NCI-H1694 (cell line): ENCODE measurements around the gene MAPRE2.

ENCODE experiments used
- DNase-seq: peaks from one replicate; lab custom pipeline; 2025; lab: John Stamatoyannopoulos, UW

The MAPRE2 gene

DNA sequence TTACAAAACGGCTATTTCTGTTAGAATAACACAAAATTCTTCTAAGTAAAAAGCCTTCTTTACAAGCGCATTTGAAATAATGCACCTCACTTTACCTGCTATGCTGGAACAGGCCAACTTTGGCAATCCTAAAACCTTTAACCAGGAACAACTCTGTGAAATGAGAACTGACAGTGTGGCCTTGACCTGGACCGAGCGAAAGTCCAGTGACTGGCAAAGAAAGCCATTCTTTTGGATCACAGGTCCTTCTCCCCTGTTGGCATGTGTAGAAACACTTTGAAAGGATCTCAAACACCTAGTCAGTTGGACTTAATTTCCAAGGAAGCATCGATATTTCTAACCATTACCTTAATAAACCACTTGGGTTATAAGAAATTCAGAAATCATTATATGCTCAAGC, 21.2 kb downstream of the MAPRE2 start:
- no peak for DNase-seq

DNA sequence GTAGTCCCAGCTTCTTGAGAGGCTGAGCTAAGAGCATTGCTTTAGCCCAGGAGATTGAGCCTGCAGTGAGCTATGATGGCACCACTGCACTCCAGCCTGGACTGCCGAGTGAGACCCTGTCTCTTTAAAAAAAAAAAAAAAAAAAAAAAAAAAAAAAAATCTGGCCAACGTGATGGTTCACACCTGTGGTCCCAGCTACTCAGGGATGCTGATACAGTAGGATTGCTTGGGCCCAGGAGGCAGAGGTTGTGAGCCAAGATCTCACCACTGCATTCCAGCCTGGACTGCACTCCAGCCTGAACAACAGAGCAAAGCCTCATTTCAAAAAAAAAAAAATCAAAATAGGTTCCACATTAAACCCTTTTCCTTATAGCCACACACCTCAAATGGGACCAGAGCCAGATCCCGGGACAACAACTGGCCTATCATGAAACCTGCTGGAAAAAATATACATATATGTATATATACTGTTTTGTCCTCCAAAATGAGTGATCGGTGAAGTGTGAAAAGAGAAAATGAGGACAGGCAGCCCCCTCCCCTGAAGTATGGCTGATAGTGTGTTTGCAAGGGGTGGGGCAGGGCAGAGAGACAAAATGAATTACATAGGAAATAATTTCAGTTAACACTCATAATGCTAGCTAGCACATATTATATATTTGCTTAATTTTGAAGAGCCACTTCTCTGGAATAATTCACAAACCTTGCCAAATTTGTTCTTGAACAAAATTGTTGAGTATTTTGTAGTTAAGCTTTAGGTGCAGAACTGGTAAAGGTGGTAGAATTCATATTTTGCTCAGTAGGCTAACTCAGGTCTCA, 22.9 kb downstream of the MAPRE2 start:
- no peak for DNase-seq

DNA sequence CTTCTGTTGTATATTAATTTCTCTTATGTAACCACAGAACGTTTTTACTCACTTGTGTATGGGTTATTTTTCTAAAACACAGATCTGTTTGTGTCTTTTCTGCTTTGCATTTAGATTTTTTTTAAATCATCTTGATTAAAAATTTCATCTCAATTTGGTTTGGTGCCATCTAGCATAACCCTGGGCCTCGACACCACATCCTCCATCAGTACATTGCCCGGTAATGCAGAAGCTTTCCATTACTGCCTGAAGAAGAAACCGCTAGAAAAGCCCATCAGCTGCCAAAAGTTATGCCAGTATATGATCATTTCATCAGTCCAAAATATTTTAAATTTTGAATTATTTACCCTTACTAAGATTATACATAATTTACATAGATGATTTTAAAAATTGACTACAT, 26.2 kb downstream of the MAPRE2 start:
- no peak for DNase-seq

DNA sequence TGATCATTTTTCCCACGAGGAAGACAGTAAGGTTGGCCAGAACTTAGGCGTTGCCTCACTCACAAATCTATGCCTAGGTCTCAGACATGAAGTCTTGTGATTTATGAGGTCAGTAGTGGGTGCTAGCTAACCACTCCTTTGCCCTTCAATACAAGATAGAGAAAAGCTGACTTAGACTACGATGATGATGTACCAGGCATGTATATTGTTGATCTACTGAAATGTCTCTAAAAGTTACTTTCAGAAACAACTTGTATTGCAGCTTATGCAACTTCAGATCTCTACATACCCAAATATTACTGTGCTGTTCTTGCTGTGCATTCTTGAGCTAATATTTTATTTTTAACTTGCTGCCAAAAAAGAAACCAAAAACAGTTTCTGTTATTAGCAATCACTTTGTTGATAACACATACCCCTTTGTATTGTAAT, 30.6 kb downstream of the MAPRE2 start:
- DNase-seq: no peak

DNA sequence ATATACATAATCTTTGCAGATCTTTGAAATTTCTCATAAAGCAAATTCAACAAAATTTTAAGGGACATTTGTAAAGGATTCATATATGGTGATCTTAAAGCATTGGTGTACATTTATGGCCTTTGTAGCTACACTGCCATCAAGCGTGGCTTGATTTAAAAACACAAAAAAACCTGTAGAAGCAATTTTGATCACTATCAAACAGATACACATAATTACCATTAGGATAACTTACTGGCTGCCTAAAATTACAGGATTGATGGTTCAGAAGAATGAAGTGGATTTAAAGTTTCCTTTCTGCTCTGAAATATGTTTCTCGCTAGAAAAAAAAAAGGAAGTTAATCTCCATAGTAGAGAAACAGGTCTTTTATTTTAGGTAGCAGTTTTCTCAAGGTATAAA, 31.4 kb downstream of the MAPRE2 start:
- DNase-seq: no peak

DNA sequence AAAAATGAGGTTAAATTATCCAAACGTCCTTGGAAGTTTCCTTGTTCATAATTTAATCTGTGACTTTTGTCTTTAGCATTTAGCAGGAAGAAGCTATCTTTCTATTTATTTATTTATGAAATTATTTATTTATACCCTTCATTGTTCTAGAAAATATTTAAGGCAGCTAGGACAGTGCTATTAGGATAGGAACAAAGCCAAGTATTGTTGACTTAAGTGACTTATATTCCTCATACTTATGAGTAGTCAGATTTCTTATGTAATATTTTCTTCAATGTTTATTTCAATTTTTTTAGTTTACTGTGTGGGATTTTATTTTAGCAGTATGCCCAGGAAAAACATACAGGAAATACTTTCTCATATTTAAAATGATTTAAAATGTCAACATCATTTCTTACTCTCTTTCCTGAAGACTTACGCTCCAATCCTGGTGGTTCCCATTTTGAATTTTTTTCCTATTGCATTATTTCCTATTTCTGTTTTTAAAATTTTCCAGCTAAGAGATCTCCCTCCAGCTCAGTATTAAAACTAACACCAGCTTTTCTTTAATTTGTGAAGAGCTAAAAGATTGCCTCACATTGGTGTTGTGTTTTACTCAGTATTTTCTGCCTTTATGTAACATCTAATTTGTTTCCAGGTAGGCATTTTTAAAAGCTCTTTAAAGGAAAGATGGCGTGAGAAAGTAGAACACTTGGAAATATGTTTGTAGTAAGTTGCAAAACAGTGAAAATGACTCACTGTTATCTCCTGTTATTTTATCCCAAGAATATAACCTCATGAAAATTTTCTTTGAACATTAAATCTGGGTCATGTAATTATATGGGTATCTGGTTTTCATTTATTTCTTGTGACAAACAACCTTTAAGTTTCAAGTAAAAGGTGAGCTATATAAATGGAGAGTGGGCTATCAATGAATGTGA, 32.2 kb downstream of the MAPRE2 start:
- DNase-seq: no peak

DNA sequence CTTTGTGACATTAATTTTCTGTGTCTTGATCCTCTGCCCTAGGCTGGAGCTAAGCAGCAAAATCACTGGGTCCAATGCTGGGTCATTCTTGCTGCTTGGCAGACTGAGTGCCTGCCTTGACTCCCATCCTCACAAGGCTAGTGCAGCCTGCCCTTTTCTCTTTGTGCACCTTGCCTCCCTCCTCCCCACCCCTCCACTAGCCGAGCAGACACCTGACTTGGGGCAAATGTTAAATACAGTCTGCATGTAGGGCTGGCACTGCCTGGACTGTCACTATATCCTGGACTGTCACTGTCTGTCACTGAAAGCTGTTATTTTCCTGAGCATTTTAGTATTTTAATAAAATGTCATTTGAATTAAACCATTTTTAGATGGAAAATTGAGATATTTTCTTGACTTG, 33.4 kb downstream of the MAPRE2 start:
- no peak for DNase-seq

DNA sequence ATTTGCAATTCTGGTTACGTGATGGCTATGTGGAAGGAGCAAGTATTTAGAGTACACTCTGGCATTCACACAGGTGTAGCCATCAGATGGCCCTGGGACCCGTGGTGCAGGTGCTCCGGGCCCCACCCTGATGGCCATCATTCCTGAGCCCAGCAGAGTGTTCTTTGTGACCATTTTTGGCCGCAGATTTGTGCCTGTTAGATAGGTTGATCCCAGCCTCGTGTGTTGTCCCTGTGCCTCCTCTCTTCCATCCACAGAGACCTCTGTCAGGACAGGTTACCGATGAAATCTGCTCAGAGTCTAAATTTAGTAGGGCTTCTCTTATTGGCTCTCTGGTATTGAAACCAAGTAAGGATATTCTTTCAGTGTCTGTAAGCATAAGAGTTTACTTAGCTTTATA, 33.9 kb downstream of the MAPRE2 start:
- DNase-seq: no peak

DNA sequence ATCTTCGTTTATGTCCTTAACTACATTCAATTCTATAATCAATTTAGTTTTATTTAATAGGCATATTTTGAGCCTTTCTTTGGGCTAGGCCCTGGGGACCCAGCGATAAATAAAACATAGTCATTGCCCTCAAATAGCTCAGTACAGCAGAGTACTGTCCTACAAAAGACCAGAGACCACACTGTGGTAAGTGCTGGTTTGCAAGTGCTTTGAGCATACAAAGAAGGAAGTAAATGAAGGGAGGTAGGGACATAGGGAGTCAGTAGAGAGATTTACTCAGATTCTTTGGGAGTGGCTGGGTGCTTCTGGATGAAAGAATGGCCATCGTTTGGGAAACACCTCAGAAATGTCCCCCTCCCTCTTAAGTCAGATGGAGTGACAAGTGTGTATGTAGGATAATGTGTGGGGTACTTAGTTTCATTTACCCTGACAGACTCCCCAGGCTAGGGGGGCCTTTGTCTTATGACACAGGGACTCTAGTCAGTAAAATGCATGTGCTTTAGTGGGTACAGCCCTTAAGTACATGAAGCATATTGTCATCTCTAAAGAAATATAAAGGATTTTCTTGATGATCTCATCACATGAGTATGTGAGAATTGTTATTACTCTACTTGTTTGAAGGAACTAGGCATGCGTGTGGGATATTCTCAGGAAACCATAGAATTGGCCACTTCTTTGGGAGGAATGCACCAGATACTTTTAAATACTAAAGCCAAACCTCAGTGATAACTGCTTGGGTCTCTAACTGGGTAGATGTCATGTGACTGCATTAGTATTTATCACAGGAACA, 35.1 kb downstream of the MAPRE2 start:
- DNase-seq: no peak

DNA sequence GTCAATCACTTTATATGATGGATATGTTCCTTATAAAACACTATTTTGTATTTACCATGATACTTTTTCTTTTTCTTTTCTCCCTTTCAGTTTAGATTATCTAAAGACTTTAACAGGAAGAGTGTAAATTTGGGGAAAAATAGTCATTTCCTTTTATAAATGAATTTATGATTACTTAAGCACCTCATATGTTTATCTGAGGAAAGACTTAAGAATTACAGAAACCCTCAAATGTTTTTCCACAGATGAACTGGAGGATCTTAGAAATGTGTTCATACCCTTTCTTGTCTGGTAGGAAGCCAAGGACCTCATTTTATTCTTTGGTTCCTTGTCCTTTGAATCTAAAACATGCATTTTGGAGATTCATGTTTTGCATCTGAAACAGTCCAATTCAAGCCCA, 36.7 kb downstream of the MAPRE2 start:
- no peak for DNase-seq

DNA sequence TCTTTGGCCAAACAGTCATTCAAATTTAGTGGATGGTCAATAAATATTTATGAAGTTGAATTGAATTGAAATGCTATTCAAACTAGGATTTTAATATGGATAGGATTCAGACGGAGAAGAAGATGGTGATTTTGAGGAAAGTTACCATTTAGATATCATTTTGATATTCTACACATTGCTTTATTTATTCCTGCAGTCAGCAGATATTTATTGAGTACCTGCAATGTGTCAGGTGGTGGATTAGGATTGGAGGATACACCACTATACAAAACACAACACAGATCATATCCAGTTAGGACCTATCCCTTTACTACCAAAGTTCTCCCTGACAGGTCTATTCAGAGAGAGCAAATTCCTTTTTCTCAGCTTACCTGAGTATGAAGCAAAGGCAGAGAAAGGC, 38.8 kb downstream of the MAPRE2 start:
- DNase-seq: no peak

DNA sequence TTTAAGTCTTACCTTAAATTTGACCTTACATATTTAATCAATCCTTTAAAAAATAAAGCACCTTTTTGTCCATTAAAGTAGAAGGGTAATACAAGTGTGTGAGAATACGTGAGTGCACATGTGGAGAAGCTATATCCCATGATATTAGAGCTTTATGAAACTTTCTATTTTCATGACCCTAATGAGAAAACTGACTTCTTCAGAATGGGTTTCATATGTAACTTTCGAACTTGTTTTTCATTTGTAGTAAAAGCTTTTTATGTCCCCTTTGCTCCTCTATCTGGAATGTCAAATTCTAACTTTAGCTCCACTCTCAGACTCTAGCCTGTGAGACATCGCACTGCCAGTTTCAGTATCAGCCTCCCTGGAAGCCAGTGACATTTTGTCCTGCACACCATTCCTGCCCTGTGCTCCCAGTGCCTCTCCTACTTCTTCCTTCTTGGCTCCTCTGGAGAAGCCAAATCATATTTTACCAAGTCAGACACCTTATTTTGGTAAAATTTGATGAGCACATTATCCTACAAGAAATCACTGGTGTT, 42.0 kb downstream of the MAPRE2 start:
- DNase-seq: no peak

DNA sequence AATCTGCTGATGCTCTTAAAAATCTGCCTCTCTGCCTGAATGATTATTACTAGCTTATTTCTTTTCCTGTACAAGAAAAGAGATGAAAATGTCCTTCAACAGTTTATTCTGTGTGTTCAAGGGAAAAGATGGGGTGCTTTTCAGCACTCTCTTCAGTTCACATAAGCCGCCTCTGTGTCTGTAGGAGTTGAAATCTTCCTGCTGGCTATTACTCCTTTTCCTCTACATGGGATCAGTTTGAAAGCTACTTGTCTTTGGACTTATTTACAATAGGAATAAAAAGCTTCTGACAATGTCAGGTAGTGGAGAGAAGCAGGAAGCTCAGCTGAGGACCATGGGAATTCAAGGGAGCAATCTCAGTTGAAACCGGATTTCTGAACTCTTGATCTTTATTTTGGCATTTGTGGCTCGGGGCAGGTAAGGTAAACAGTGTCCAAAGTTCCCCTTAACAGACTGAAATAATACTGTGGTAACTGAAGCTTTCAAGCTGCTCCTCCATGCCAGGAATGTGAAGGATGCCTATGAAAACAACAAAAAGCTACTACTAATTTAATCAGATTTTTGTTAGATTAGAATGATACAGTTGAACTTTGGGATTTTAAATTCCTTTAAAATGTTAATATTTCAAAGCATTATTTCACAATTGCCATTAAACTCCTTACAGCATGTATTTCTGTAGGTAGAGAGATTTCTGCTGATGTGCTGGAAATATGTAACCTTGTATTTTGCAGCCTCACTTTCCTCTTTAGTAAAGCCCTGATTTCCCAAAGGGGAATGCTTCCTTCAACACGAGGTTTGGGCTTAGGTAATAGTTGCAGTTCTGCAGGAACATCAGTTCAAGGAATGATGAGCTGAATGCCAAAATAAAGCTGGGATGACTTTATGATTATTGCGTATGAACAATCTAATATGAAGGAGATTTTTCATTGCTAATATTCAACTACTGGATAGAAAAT, 43.6 kb downstream of the MAPRE2 start:
- DNase-seq: no peak

DNA sequence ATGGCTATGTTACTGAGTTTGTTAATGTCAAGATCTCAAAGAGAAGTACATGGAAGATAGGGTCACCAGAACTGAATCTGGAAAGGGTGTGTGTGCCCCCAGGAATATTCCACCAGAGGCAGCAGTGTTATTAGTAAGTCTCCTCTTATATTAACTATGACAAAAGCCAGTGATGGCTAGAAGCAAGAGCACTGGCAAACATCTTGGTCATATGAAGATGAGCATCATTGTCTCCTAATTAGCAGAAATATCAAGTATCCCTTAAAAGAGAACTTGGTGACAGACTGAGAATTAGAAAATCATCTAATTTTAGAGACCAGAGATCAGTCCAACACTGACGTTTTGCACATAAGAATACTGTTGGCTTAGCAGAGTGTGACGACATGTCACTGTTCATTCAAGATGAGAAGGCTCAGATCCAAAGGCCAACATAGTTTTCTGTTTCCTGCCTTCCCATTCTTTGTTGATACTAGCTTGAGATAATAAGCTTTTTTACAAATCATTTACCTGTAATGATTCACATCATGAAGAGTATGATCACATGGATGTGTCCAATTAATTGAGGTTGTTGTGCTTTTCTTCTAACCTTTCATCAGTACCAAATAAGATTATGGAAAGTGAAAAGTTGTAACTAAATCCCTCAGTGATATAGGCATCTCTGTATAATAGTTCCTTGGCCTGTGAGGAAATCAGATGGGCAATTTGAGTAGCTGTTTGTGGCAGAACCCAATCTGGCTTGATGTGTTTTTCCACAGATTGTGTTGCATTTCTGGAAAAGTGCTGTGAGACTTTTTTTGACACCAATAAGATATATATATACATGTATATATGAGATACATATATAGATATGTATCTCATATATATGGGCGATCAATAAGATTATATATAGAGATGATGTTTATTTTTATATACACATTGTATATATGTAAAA, 44.5 kb downstream of the MAPRE2 start:
- no peak for DNase-seq

DNA sequence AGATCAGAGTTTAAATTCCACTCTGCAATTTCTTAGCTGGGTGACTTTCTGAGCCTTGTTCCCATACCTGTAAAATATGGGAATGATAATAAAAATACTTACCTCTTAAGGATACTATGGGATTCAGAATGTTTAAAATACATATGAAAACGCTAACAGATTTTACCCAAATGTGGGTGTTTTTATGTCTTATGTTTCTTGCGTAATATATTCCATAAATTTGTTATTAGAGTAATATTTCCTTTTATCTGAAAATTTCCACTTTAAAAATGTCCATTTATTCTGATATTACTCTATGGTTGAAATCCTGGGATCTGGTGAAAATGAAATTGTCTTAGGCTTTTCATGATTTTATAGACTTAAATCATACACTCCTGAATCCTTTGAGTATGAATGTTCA, 45.5 kb downstream of the MAPRE2 start:
- no peak for DNase-seq

DNA sequence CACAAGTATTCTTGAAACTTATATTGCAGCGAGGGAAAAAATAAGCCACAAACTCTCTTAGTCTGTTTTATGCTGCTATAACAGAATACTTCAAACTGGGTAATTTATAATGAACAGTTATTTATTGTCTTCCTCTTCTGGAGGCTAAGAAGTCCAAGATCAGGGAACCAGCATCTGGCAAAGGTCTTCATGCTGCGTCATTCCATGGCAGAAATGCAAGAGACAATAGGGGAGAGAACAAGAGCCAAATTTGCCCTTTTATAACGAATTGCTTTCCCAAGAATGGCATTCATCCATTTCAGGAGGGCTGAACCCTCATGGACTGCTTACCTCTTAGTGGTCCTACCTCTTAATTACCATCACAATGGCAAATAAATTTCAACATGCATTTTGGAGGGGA, 46.5 kb downstream of the MAPRE2 start:
- no peak for DNase-seq

DNA sequence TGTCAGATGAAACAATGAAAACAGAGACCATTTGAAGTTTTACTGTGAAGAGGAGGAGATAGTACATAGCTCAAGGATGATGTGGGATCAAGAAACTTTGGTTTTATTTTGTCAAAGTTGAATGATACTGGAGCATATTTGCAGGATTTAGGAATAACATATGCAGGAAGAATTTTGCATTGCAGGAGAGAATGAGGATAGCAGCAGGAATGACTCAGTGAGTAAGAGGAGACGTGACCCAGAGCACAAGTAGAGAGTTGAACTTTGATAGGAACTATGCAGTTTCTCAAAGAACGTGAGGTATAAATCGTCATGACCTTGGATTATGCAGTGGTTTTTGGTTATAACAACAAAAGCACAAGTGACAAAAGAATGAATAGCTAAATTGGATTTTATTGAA, 47.7 kb downstream of the MAPRE2 start:
- DNase-seq: no peak

DNA sequence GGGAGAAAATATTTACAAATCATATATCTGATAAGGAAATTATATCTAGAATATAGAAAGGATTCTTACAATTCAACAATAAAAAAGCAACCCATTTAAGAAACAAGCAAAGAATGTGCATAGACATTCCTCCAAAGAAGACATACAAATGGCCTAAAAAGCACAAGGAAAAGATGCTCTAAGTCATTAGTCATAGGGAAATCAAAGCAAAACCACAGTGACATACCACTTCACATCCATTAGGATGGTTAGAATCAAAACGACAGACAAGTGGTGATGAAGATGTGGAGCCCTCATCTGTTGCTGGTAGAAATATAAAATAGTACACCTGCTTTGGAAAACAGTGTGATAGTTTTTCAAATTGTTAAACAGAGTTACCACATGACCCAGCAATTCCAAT, 48.2 kb downstream of the MAPRE2 start:
- no peak for DNase-seq

DNA sequence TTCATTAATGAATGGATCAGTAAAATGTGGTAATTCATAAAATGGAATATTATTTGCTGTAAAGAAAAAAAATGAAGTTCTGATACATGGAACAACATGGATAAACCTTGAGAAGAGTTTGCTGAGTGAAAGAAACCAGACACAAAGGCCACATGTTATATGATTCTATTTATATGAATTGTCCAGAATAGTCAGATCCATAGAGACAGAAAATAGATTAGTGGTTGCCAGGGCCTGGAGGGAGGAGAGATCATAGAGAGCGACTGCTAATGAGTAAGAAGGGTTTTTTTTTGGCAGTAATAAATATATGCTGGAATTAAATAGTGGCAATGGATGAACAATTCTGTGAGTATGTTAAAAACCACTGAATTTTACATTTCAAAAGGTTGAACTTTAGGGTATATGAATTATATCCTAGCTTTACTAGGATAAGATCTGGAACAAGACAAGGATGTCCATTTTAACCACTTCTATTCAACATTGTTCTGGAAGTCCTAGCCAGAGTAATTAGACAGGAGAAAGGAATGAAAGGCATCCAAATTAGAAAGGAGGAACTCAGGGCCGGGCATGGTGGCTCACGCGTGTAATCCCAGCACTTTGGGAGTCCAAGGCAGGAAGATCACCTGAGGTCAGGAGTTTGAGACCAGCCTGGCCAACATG, 48.8 kb downstream of the MAPRE2 start:
- DNase-seq: no peak
